IMR-90 (cell line): Measurements from ENCODE around the gene GLT1D1. TPM values are rescaled to one million over a fixed set of nuclear protein-coding genes. Genes with fewer than 3 reads are reported as not detected.

Experiments used
- ATAC-seq: fragments of 200-7000 bp; cut with Tn5 transposase; 2 replicates; pipeline ENCODE4 v1.9.1; 2020; ENCODE audit warnings: low read depth, mild to moderate bottlenecking, moderate library complexity
- BruUV-seq: library from RNA; stranded (reverse); fragments of 400-500 nt; replicated peaks from 2 replicates; lab custom pipeline; 2021; lab: Mats Ljungman, UMichigan
- CTCF ChIA-PET: fragments of 300-600 bp; formaldehyde crosslinking; extraction: SDS; loops from one replicate; lab custom pipeline; 2021; ENCODE audit warnings: antibody characterized with exemption; lab: Yijun Ruan, JAX
- POLR2A ChIA-PET: fragments of 300-600 bp; sonication (Branson Sonifier 250); formaldehyde crosslinking; loops from one replicate; lab custom pipeline; 2022; ENCODE audit warnings: antibody characterized with exemption; ENCODE audit not compliant: unreplicated experiment; lab: Charles Lee
- DNase-seq: peaks from one replicate; pipeline ENCODE4 v3.0.0; 2013
- H2AFZ ChIP-seq: replicated peaks from 2 replicates; pipeline ENCODE3; 2013; ENCODE audit warnings: low read length, mild to moderate bottlenecking; ENCODE audit not compliant: poor library complexity
- H2AK5ac ChIP-seq: 2 replicates; pipeline ENCODE4 v1.6.1; 2013; ENCODE audit warnings: low read depth, low read length, inconsistent platforms
- H2AK9ac ChIP-seq: replicated peaks from 2 replicates; pipeline ENCODE3; 2013; ENCODE audit warnings: mild to moderate bottlenecking, low read depth, low read length, moderate library complexity; ENCODE audit not compliant: poor library complexity
- H2BK120ac ChIP-seq: 2 replicates; pipeline ENCODE4 v1.6.1; 2013; ENCODE audit warnings: low read depth, low read length, inconsistent platforms
- H2BK15ac ChIP-seq: 3 replicates; pipeline ENCODE4 v1.6.1; 2013; ENCODE audit warnings: low read depth, low read length, inconsistent platforms
- H2BK20ac ChIP-seq: 2 replicates; pipeline ENCODE4 v1.6.1; 2013; ENCODE audit warnings: low read depth, mild to moderate bottlenecking, inconsistent platforms, low read length, moderate library complexity
- H2BK5ac ChIP-seq: 2 replicates; pipeline ENCODE4 v1.6.1; 2013; ENCODE audit warnings: mild to moderate bottlenecking, low read depth, low read length, inconsistent platforms; ENCODE audit not compliant: poor library complexity, severe bottlenecking
- H3K14ac ChIP-seq: replicated peaks from 2 replicates; pipeline ENCODE4 v1.6.1; 2013; ENCODE audit warnings: low read depth, low read length, inconsistent platforms
- H3K18ac ChIP-seq: 2 replicates; pipeline ENCODE4 v1.6.1; 2013; ENCODE audit warnings: low read depth, low read length, control low read depth
- H3K23ac ChIP-seq: 2 replicates; pipeline ENCODE4 v1.6.1; 2013; ENCODE audit warnings: low read depth, low read length, inconsistent platforms
- H3K27ac ChIP-seq: 2 replicates; pipeline ENCODE4 v1.5.1; 2013; ENCODE audit warnings: mild to moderate bottlenecking, control low read depth, low read length; ENCODE audit not compliant: insufficient read depth
- H3K27me3 ChIP-seq: 2 replicates; pipeline ENCODE4 v1.6.1; 2013; ENCODE audit warnings: low read length; ENCODE audit not compliant: control insufficient read depth, insufficient read depth
- H3K36me3 ChIP-seq: 2 replicates; pipeline ENCODE4 v1.6.1; 2013; ENCODE audit warnings: low read length, mixed read lengths; ENCODE audit not compliant: control insufficient read depth, insufficient read depth
- H3K4ac ChIP-seq: 2 replicates; pipeline ENCODE4 v1.6.1; 2013; ENCODE audit warnings: low read depth, low read length, inconsistent platforms
- H3K4me1 ChIP-seq: 2 replicates; pipeline ENCODE4 v1.6.1; 2013; ENCODE audit warnings: low read length, mixed read lengths; ENCODE audit not compliant: control insufficient read depth, insufficient read depth
- H3K4me2 ChIP-seq: 2 replicates; pipeline ENCODE4 v1.6.1; 2013; ENCODE audit warnings: low read depth, mild to moderate bottlenecking, control low read depth, low read length, moderate library complexity
- H3K4me3 ChIP-seq: 2 replicates; pipeline ENCODE4 v1.5.1; 2013; ENCODE audit warnings: low read depth, mild to moderate bottlenecking, control low read depth, low read length, moderate library complexity; ENCODE audit not compliant: insufficient read depth
- H3K56ac ChIP-seq: 2 replicates; pipeline ENCODE4 v1.6.1; 2013; ENCODE audit warnings: low read length, inconsistent platforms; ENCODE audit not compliant: insufficient read depth; ENCODE audit errors: extremely low read depth
- H3K79me1 ChIP-seq, 2 experiments: 2 replicates each; pipeline ENCODE4 v1.6.1; 2013; ENCODE audit warnings: low read length in 2 of 2, inconsistent platforms in 1 of 2, low read depth in 1 of 2
- H3K9ac ChIP-seq: 2 replicates; pipeline ENCODE4 v1.6.1; 2013; ENCODE audit warnings: low read depth, low read length, control low read depth
- H3K9me1 ChIP-seq: 2 replicates; pipeline ENCODE4 v1.6.1; 2013; ENCODE audit warnings: low read length, inconsistent platforms; ENCODE audit not compliant: insufficient read depth
- H3K9me3 ChIP-seq: 2 replicates; pipeline ENCODE4 v1.6.1; 2013; ENCODE audit warnings: low read length; ENCODE audit not compliant: control insufficient read depth, insufficient read depth
- H4K20me1 ChIP-seq: 2 replicates; pipeline ENCODE4 v1.6.1; 2013; ENCODE audit warnings: low read length, inconsistent platforms; ENCODE audit not compliant: insufficient read depth
- H4K5ac ChIP-seq: 2 replicates; pipeline ENCODE4 v1.6.1; 2013; ENCODE audit warnings: mild to moderate bottlenecking, low read depth, low read length, control low read depth
- H4K8ac ChIP-seq, 2 experiments: 2 replicates each; pipeline ENCODE4 v1.6.1; 2013; ENCODE audit warnings: low read depth in 2 of 2, low read length in 2 of 2, control low read depth in 1 of 2, inconsistent platforms in 1 of 2
- H4K91ac ChIP-seq: 2 replicates; pipeline ENCODE4 v1.6.1; 2013; ENCODE audit warnings: low read depth, low read length, inconsistent platforms; ENCODE audit not compliant: insufficient read depth
- BHLHE40 ChIP-seq: fragments of 150-350 bp; IDR thresholded peaks from 2 replicates; pipeline ENCODE4 v1.6.1; 2016; ENCODE audit warnings: mild to moderate bottlenecking, low read depth, low read length
- CEBPB ChIP-seq: IDR thresholded peaks from 2 replicates; pipeline ENCODE4 v1.6.1; 2012; ENCODE audit warnings: low read depth, low read length, improper control_type of control experiment
- CHD1 ChIP-seq: IDR thresholded peaks from 2 replicates; pipeline ENCODE4 v1.6.1; 2012; ENCODE audit warnings: low read depth, low read length, improper control_type of control experiment
- CTCF ChIP-seq: conservative IDR thresholded peaks from 2 replicates; pipeline ENCODE4 v1.5.1; 2012; ENCODE audit warnings: mild to moderate bottlenecking, low read depth, low read length, improper control_type of control experiment
- ELK1 ChIP-seq: fragments of 150-350 bp; IDR thresholded peaks from 2 replicates; pipeline ENCODE4 v1.6.1; 2016; ENCODE audit warnings: low read depth, mild to moderate bottlenecking, low read length, moderate library complexity, borderline replicate concordance
- FOS ChIP-seq: fragments of 150-350 bp; IDR thresholded peaks from 2 replicates; pipeline ENCODE4 v1.6.1; 2016; ENCODE audit warnings: low read depth, low read length
- MAFK ChIP-seq: IDR thresholded peaks from 2 replicates; pipeline ENCODE4 v1.6.1; 2012; ENCODE audit warnings: low read depth, low read length, improper control_type of control experiment
- MAZ ChIP-seq: IDR thresholded peaks from 2 replicates; pipeline ENCODE4 v1.6.1; 2012; ENCODE audit warnings: low read depth, mild to moderate bottlenecking, low read length, improper control_type of control experiment, moderate library complexity, borderline replicate concordance
- MXI1 ChIP-seq: IDR thresholded peaks from 2 replicates; pipeline ENCODE4 v1.6.1; 2012; ENCODE audit warnings: low read depth, mild to moderate bottlenecking, low read length, moderate library complexity, borderline replicate concordance
- NFE2L2 ChIP-seq: fragments of 150-350 bp; IDR thresholded peaks from 2 replicates; pipeline ENCODE4 v1.6.1; 2016; ENCODE audit warnings: low read depth, mild to moderate bottlenecking, low read length
- POLR2A ChIP-seq: IDR thresholded peaks from 2 replicates; pipeline ENCODE4 v1.6.1; 2012; ENCODE audit warnings: mild to moderate bottlenecking, low read depth, low read length
- RAD21 ChIP-seq: IDR thresholded peaks from 2 replicates; pipeline ENCODE4 v1.6.1; 2012; ENCODE audit warnings: low read length, improper control_type of control experiment
- RCOR1 ChIP-seq: IDR thresholded peaks from 2 replicates; pipeline ENCODE4 v1.6.1; 2012; ENCODE audit warnings: mild to moderate bottlenecking, low read length, improper control_type of control experiment; ENCODE audit not compliant: insufficient replicate concordance
- RFX5 ChIP-seq: IDR thresholded peaks from 2 replicates; pipeline ENCODE4 v1.8.0; 2012; ENCODE audit warnings: low read depth, mild to moderate bottlenecking, low read length, moderate library complexity
- SMC3 ChIP-seq: fragments of 150-350 bp; IDR thresholded peaks from 2 replicates; pipeline ENCODE4 v1.6.1; 2016; ENCODE audit warnings: low read depth, mild to moderate bottlenecking, antibody characterized with exemption, low read length, moderate library complexity
- USF2 ChIP-seq: fragments of 150-350 bp; IDR thresholded peaks from 2 replicates; pipeline ENCODE4 v1.6.1; 2017; ENCODE audit warnings: mild to moderate bottlenecking, antibody characterized with exemption, low read length, low read depth
- WGBS, 2 experiments: methylation state at CpG; one replicate each; pipeline versions ENCODE4 v1.1.5 to v1.1.7; 2013; ENCODE audit warnings: missing lambda C conversion rate in 2 of 2; ENCODE audit not compliant: insufficient read length in 1 of 2; ENCODE audit errors: extremely low coverage in 2 of 2; 5-methylcytosine and 5-hydroxymethylcytosine counted together
- dilution Hi-C: fragments of 300-500 bp; cut with HindIII; formaldehyde crosslinking; loops from one replicate; pipeline ENCODE4 v1.14.3; 2018; ENCODE audit warnings: low sequenced_read_pairs; ENCODE audit not compliant: unreplicated experiment
- in situ Hi-C: fragments of 300-500 bp; cut with MboI; formaldehyde crosslinking; loops from 3 replicates; pipeline ENCODE4 v1.14.3; 2019; ENCODE audit warnings: low sequenced_read_pairs, inconsistent platforms, mixed read lengths
- intact Hi-C: fragments of 100-400 bp; cut with micrococcal nuclease; formaldehyde crosslinking; loops from 2 replicates; pipeline ENCODE4 v1.10.0; 2022
- polyA plus RNA-seq, 3 experiments: library from polyadenylated mRNA; depleted of rRNA; stranded (reverse); fragments of >200 nt; gene quantifications; 2 replicates each; pipeline ENCODE4 v1.2.3, GENCODE V29; 2012; ENCODE audit warnings: low replicate concordance in 1 of 3
- total RNA-seq: library from RNA; depleted of rRNA; stranded (reverse); fragments of >200 nt; gene quantifications from 2 replicates; pipeline ENCODE4 v1.2.3, GENCODE V29; 2012

Gene GLT1D1
- total and polyA plus RNA-seq, 2 of the 4 experiments (the other 2 are of a cell fraction), result not detected

GRCh38 chr12:128949086-128949485, 95.8 kb downstream of the GLT1D1 start:
- H2BK5ac ChIP-seq, result no peak overlapping the region
- H3K27ac ChIP-seq, result no peak overlapping the region
- H3K56ac ChIP-seq, result no peak overlapping the region
- intact Hi-C loops, result no loop called here
- no peak overlapping the region for H4K5ac ChIP-seq
- no peak overlapping the region for H2AK5ac ChIP-seq
- no peak overlapping the region for H3K4me3 ChIP-seq
- dilution Hi-C loops, result no loop called here
- no peaks in the 10 kb centered on the region for H4K20me1 ChIP-seq
- H3K18ac ChIP-seq, result no peak overlapping the region
- no peak overlapping the region for H3K23ac ChIP-seq
- no peak overlapping the region for H4K91ac ChIP-seq
- ChIA-PET POLR2A (no interaction called here), CTCF (no interaction called here)
- no peak for DNase-seq
- no peak for ATAC-seq
- H3K9ac ChIP-seq, result no peak overlapping the region
- H3K4me1 ChIP-seq, result no peaks in the 10 kb centered on the region
- H2AK9ac ChIP-seq, result no peak overlapping the region
- H3K14ac ChIP-seq, result no peak overlapping the region
- no peak for TF ChIP-seq ELK1
- no peak for TF ChIP-seq MXI1
- TF ChIP-seq SMC3, result no peak
- TF ChIP-seq CHD1, result no peak
- no peak for TF ChIP-seq FOS
- TF ChIP-seq CTCF, result no peak
- no peak for TF ChIP-seq USF2
- TF ChIP-seq MAFK, result no peak
- no peak for TF ChIP-seq RCOR1
- no peak for TF ChIP-seq RFX5
- TF ChIP-seq NFE2L2, result no peak
- TF ChIP-seq CEBPB, result no peak
- no peak for TF ChIP-seq MAZ
- no peak for TF ChIP-seq POLR2A
- TF ChIP-seq BHLHE40, result no peak
- no peak for TF ChIP-seq RAD21
- H3K27me3 ChIP-seq, result no peaks in the 10 kb centered on the region
- no TSS peak for BruUV-seq
- no peak overlapping the region for H3K4me2 ChIP-seq
- H4K8ac ChIP-seq, result no peak overlapping the region
- H2AFZ ChIP-seq, result no peak overlapping the region
- in situ Hi-C loops, result no loop called here
- H3K4ac ChIP-seq, result no peak overlapping the region
- H2BK15ac ChIP-seq, result no peak overlapping the region
- no peak overlapping the region for H2BK120ac ChIP-seq
- H2BK20ac ChIP-seq, result no peak overlapping the region
- no CpG with 5 or more reads among the region's 5 CpGs for WGBS, 2 experiments
- H3K79me1 ChIP-seq, result no peaks in the 10 kb centered on the region
- no peaks in the 10 kb centered on the region for H3K36me3 ChIP-seq
- peaks cover 35% of the 10 kb centered on the region for H3K9me3 ChIP-seq
- no peaks in the 10 kb centered on the region for H3K9me1 ChIP-seq
